Measurements from ENCODE around the gene TPCN2. TPM values are rescaled to one million over a fixed set of nuclear protein-coding genes. Genes with fewer than 3 reads are reported as not detected.

TPCN2 gene
- total RNA-seq, 3 donors from 2014 or later: 19.5 to 37.4 (median 20.7) TPM

DNA sequence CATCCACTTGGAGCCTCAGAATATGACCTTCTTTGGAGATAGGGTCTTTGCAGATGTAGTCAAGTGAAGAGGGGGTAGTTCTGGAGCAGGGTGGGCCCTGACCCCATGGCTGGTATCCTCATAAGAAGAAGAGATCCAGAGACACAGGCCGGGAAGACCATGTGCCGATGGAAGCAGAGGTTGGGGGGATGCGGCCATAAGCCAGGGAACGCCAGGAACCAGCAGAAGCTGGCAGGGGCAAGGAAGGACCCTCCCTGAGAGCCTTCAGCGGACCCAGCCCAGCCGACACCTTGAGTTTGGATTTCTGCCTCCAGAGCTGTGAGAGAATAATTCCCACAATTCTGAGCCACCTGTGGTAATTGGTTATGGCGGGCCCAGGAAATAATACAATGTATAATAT, 80.9 kb downstream of the TPCN2 start:
- Histone ChIP-seq H3K4me3 (no peak overlapping the region), H3K36me3 (ENCODE audit: low read depth) (no peaks in the 10 kb centered on the region), H3K9me3 (peaks cover 11% of the 10 kb centered on the region), H3K4me1 (ENCODE audit: low read depth) (peaks cover 2% of the 10 kb centered on the region)
- no peak for ATAC-seq
- no peak for DNase-seq
- TF ChIP-seq, protein P1, sequence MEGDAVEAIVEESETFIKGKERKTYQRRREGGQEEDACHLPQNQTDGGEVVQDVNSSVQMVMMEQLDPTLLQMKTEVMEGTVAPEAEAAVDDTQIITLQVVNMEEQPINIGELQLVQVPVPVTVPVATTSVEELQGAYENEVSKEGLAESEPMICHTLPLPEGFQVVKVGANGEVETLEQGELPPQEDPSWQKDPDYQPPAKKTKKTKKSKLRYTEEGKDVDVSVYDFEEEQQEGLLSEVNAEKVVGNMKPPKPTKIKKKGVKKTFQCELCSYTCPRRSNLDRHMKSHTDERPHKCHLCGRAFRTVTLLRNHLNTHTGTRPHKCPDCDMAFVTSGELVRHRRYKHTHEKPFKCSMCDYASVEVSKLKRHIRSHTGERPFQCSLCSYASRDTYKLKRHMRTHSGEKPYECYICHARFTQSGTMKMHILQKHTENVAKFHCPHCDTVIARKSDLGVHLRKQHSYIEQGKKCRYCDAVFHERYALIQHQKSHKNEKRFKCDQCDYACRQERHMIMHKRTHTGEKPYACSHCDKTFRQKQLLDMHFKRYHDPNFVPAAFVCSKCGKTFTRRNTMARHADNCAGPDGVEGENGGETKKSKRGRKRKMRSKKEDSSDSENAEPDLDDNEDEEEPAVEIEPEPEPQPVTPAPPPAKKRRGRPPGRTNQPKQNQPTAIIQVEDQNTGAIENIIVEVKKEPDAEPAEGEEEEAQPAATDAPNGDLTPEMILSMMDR (IDR thresholded peaks at IDR 0.05): no peak
- intact Hi-C loops (cut with DNase I, micrococcal nuclease): no loop called here

DNA sequence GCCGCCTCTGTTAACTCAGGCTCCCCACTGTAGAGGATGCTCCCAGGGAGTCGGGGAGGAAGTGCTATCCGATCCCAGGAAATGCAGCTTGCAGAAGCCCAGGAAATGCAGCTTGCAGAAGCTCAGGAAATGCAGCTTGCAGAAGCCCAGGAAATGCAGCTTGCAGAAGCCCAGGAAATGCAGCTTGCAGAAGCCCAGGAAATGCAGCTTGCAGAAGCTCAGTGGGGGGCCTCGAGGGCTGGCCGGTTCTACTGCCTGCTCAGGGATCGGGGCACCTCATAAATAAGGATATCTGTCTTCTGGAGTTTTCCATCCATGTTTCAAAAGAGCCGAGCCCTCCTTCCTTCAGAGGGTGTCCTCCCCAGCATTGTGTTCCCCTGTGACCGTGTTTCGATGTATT, 81.9 kb downstream of the TPCN2 start:
- TF ChIP-seq, protein P1 (IDR thresholded peaks at IDR 0.05): no peak
- Histone ChIP-seq H3K4me1 (ENCODE audit: low read depth) (peaks cover 2% of the 10 kb centered on the region), H3K9me3 (peaks cover 11% of the 10 kb centered on the region), H3K4me3 (no peak overlapping the region), H3K36me3 (ENCODE audit: low read depth) (no peaks in the 10 kb centered on the region)
- ATAC-seq (no peak), DNase-seq (peak in 1 of 3 donors; percentile 16)
- intact Hi-C loops (cut with DNase I, micrococcal nuclease): no loop called here

DNA sequence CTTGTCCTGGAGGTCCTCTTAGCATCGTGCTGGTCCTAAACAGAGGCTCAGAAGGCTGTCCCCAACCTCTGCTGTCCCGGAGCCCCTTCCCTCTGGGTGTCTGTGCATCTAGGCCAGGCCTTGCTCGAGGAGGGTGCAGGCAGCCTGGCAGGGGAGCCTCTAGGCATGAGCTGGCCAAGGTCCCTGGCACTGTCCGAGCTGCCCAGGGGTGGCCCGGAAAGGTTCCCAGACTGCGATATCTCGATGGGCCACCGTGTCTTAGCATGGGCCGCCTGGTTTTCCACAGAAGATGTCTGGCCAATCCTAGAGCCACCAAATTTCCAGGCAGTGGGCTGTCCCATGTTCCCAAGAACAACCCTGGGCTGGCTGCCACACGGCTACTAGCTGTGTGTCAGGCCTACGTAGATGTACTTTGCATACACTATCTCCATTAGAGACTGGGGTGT, 82.4 kb downstream of the TPCN2 start:
- peak in 1 of 3 donors; percentile 25 for DNase-seq
- intact Hi-C loops (cut with DNase I, micrococcal nuclease): no loop called here
- TF ChIP-seq, protein P1 (IDR thresholded peaks at IDR 0.05): no peak
- Histone ChIP-seq H3K4me3 (no peak overlapping the region), H3K36me3 (ENCODE audit: low read depth) (no peaks in the 10 kb centered on the region), H3K9me3 (peaks cover 11% of the 10 kb centered on the region), H3K4me1 (ENCODE audit: low read depth) (peaks cover 2% of the 10 kb centered on the region)
- peak; percentile 26 for ATAC-seq

DNA sequence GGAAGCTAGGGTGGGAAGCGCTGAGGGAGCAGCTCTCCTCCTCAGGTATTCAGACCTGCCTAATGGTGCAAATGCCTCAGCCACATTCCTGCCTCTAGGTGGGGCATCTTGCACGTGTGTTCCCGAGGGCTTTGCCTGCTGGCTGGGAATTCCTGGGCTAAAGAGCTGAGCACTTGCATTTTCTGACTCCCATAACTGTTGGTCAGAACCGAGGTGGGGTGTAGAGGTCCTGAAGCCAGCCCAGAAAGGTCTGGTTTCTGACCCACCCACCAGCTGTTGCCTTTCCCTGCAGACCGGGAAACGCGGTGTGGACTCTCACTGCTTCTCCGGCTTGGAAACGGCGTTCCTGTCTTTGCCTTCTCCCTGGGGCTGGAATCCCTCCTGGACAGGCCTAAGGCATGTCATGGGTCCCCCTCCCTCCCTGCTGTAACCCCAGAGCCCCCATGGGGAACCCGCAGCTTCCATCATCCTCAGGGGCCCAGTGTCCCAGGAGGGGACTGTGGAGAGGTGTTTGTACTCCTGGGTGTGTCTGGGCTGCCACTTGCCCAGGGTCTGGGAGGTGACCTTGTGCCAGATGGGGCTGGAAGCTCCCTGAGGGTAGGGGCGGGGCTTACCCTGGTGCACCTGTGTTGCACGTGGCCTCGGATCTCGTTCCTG, 83.0 kb downstream of the TPCN2 start:
- Histone ChIP-seq H3K9me3 (peaks cover 11% of the 10 kb centered on the region), H3K36me3 (ENCODE audit: low read depth) (no peaks in the 10 kb centered on the region), H3K4me3 (no peak overlapping the region), H3K4me1 (ENCODE audit: low read depth) (peaks cover 2% of the 10 kb centered on the region)
- TF ChIP-seq, protein P1 (IDR thresholded peaks at IDR 0.05): peak; percentile 53
- DNase-seq: peak in 2 of 3 donors; percentile 83 to 95
- peak; percentile 96 for ATAC-seq
- intact Hi-C loops (cut with DNase I, micrococcal nuclease): no loop called here

DNA sequence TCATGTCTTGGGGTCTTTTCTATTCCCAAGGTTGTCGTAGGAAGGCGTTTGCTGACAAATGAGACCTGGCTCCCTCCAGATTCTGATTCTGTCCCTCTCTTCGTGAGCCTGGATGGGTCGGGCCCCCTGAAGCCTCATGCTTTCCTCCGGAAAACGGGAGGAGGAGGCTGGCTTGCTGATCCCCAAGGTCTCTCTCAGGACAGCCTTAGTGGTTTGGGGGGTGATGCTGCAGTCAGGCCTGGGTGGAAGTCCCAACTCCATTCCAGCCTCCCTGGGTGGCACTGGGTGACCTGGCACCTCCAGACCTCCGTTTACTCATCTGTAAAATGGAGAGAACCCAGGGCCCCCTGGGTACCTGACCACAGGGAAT, 83.6 kb downstream of the TPCN2 start:
- peak in 1 of 3 donors; percentile 7 for DNase-seq
- H3K4me1 ChIP-seq (ENCODE audit: low read depth): peaks cover 2% of the 10 kb centered on the region
- no peak for ATAC-seq
- peaks cover 11% of the 10 kb centered on the region for H3K9me3 ChIP-seq
- intact Hi-C loops (cut with DNase I, micrococcal nuclease): no loop called here
- TF ChIP-seq, protein P1 (IDR thresholded peaks at IDR 0.05): no peak
- no peaks in the 10 kb centered on the region for H3K36me3 ChIP-seq (ENCODE audit: low read depth)
- H3K4me3 ChIP-seq: no peak overlapping the region

All from mucosa of descending colon (tissue), 3 donors.